Measurements from ENCODE around the gene ZMIZ1. TPM values are rescaled to one million over a fixed set of nuclear protein-coding genes. Genes with fewer than 3 reads are reported as not detected.

Gene ZMIZ1
- total and polyA plus RNA-seq, 7 experiments from 2014 or later = 1.8 to 57.2 (median 14.2) TPM

DNA sequence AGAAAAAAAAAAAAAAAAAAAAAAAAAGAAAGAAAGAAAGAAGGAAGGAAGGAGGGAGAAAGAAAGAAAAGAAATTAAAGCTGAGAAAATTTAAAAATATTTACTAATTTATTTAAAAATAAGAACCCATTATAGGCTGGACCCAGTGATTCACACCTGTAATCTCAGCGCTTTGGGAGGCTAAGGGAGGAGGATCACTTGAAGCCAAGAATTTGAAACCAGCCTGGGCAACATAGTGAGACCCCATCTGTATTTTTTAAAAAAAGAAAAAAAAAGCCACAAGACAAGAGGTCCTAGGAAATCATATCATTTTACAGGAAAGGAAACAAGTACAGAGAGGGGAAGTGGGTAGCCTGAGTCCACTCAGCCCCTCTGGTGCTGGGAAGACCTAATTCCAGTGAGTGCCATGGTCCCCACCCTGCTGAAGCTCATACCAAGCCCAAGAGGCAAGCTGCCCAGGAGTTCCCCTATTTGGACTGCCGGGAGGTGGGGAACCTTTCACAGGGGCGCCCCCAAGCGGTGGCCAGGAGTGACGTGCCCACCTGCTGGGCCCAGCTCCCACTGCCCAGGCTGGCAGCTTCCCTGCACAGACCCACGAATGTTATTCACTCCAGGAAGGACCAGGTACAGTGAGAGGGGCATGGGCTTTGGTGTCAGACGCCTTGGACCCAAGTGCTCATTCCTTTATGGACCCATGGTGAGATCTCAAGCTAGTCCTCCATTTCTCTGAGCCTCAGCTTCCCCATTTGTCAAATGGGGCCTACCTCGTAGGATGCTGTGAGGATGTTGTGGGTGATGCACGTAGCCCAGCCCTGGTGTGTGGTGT, 133.6 kb downstream of the ZMIZ1 start:
- no peak overlapping the region for H3K27ac Mint-ChIP-seq
- Histone ChIP-seq H3K27me3 (ENCODE audit: control insufficient read depth in 2 of 2, insufficient read depth in 2 of 2, low read length in 2 of 2) (no peaks in the 10 kb centered on the region), H3K36me3 (ENCODE audit: control insufficient read depth in 2 of 3, insufficient read depth in 3 of 3, low read length in 3 of 3) (peaks cover 0 to 40% (median 0%) of the 10 kb centered on the region in 3 experiments), H3K4me3 (ENCODE audit: low read length) (no peak overlapping the region), H3K4me1 (ENCODE audit: control insufficient read depth in 2 of 2, insufficient read depth in 2 of 2, low read length in 2 of 2) (no peaks in the 10 kb centered on the region), H3K27ac (ENCODE audit: low read depth, low read length) (no peak overlapping the region), H3K9me3 (ENCODE audit: control insufficient read depth in 2 of 3, low read length in 3 of 3) (no peaks in the 10 kb centered on the region)
- H3K27me3 Mint-ChIP-seq = no peaks in the 10 kb centered on the region
- CTCF ChIA-PET = interaction anchor here (0.6 to 1.5 kb wide), 3 partner anchors 10 to 1155 kb away, joined by 3 to 6 read pairs (median 3); no protein-coding TSS in a partner anchor
- POLR2A ChIA-PET = no interaction called here
- no peaks in the 10 kb centered on the region for H3K9me3 Mint-ChIP-seq
- H3K4me3 Mint-ChIP-seq = no peak overlapping the region
- peak in 4 of 9 donors; percentile 6 to 41 (median 16) for DNase-seq
- no peaks in the 10 kb centered on the region for H3K4me1 Mint-ChIP-seq
- ATAC-seq = peak; percentile 57
- intact Hi-C loops (cut with micrococcal nuclease) = no loop called here
- peaks cover 0 to 25% (median 16%) of the 10 kb centered on the region in 5 donors for H3K36me3 Mint-ChIP-seq

DNA sequence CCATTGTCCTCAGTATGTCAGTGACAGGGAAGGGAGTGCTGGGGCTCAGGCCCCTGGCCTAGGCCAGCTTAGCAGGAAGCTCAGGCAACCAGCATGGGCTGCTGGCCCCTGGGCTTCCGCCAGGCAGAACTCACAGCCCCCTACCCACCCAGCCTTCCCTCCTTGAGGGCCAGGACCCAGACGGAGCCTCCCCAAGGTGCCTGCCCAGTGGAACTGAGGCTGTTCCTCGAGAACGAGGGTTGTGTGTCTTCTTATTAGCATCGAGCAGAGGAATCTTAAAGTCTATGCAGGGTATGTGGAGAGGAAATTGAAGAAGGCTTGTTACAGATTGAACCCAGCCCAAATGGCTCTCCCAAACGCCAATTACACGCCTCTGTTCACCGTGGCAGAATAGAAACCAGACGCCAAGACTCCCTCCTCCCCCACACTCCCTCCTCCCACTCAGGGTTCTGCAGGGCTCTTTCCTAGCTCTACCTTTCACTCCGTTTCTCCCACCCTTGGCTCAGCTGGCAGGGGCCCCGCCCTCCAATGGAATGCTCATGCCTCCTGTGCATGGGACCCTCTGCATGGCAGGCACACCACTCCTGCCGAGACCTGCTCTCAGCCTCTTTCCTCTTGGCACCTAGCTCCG, 134.4 kb downstream of the ZMIZ1 start:
- Histone ChIP-seq H3K9me3 (ENCODE audit: control insufficient read depth in 2 of 3, low read length in 3 of 3) (no peaks in the 10 kb centered on the region), H3K4me3 (ENCODE audit: low read length) (no peak overlapping the region), H3K27me3 (ENCODE audit: control insufficient read depth in 2 of 2, insufficient read depth in 2 of 2, low read length in 2 of 2) (no peaks in the 10 kb centered on the region), H3K27ac (ENCODE audit: low read depth, low read length) (no peak overlapping the region), H3K4me1 (ENCODE audit: control insufficient read depth in 2 of 2, insufficient read depth in 2 of 2, low read length in 2 of 2) (no peaks in the 10 kb centered on the region), H3K36me3 (ENCODE audit: control insufficient read depth in 2 of 3, insufficient read depth in 3 of 3, low read length in 3 of 3) (peaks cover 0 to 43% (median 0%) of the 10 kb centered on the region in 3 experiments)
- peaks cover 0 to 26% (median 16%) of the 10 kb centered on the region in 5 donors for H3K36me3 Mint-ChIP-seq
- intact Hi-C loops (cut with micrococcal nuclease) = no loop called here
- peak overlapping the region in 1 of 9 donors; percentile 14 for H3K27ac Mint-ChIP-seq
- ChIA-PET CTCF (interaction anchor here (0.6 to 1.2 kb wide), 2 partner anchors 11 to 248 kb away, joined by 3 to 6 read pairs; no protein-coding TSS in a partner anchor), POLR2A (no interaction called here)
- no peaks in the 10 kb centered on the region for H3K9me3 Mint-ChIP-seq
- DNase-seq (no peak), ATAC-seq (no peak)
- no peaks in the 10 kb centered on the region for H3K4me1 Mint-ChIP-seq
- no peaks in the 10 kb centered on the region for H3K27me3 Mint-ChIP-seq
- H3K4me3 Mint-ChIP-seq = no peak overlapping the region

DNA sequence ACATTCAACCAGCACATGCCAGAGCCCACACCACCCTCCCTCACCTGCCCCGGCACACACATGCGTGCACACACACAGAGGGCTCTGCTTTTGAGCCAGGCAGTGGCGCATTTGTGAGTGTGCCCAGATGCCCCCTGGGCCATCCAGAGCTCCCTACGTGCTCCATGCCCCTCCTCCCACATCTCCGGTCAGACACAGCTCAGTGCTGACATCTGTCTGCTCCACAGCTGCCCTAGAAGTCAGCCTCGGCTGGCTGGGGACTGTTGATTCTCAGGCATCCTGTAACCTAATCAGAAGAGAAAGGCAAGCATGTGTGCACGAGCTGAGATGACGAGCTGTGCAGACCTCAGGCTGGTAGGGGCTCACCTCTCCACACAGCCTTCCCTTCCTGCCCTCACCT, 135.1 kb downstream of the ZMIZ1 start:
- Mint-ChIP-seq H3K4me3 (no peak overlapping the region), H3K4me1 (no peaks in the 10 kb centered on the region), H3K27me3 (no peaks in the 10 kb centered on the region), H3K27ac (no peak overlapping the region), H3K9me3 (no peaks in the 10 kb centered on the region), H3K36me3 (peaks cover 0 to 33% (median 19%) of the 10 kb centered on the region in 5 donors)
- H3K4me1 ChIP-seq (ENCODE audit: control insufficient read depth in 2 of 2, insufficient read depth in 2 of 2, low read length in 2 of 2) = no peaks in the 10 kb centered on the region
- no peak for ATAC-seq
- no peak overlapping the region for H3K27ac ChIP-seq (ENCODE audit: low read depth, low read length)
- H3K27me3 ChIP-seq (ENCODE audit: control insufficient read depth in 2 of 2, insufficient read depth in 2 of 2, low read length in 2 of 2) = no peaks in the 10 kb centered on the region
- H3K36me3 ChIP-seq (ENCODE audit: control insufficient read depth in 2 of 3, insufficient read depth in 3 of 3, low read length in 3 of 3) = peaks cover 0 to 50% (median 0%) of the 10 kb centered on the region in 3 experiments
- ChIA-PET POLR2A (no interaction called here), CTCF (interaction anchor here (0.9 to 1.2 kb wide), 2 partner anchors 9 to 643 kb away, joined by 4 to 5 read pairs; no protein-coding TSS in a partner anchor)
- no peak overlapping the region for H3K4me3 ChIP-seq (ENCODE audit: low read length)
- H3K9me3 ChIP-seq (ENCODE audit: control insufficient read depth in 2 of 3, low read length in 3 of 3) = no peaks in the 10 kb centered on the region
- intact Hi-C loops (cut with micrococcal nuclease) = no loop called here
- no peak for DNase-seq

DNA sequence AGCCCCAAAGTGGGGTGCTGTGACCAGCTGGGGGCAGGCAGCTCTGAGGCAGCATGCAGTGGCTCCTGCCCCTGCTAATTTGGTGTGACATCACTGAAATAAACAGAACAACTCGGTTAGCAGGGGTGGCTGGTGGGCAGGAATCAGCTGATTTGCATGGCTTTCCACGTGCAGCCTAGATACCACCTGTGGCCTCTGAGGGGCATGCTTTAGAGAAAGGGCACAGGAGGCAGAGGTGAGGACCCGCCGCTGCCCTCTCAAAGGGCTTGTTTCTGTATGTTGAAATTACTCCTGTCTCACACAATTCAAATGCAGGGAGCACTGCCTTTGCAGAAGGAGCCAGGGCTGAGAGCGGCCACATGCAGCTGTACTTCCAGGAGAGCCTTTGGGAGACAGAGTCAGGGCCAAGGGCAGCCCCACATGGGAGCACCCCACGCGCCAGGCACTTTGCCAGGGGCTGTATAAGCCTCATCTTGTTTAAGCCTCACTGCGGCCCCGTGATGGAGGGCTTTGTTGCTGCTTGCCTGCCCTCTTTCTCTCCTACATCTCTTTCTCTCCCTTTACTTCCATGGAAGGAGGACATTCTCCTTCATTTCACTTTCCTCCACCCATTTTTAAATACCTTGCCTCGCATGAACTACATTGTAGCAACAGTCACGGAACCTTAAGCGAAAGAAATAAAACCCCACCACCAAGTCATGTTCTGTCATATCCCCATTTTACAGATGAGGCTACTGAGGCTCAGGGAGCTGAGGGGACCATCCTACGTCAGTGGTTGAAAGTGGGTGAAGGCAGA, 137.7 kb downstream of the ZMIZ1 start:
- DNase-seq = no peak
- no peaks in the 10 kb centered on the region for H3K27me3 ChIP-seq (ENCODE audit: control insufficient read depth in 2 of 2, insufficient read depth in 2 of 2, low read length in 2 of 2)
- CTCF ChIA-PET = interaction anchor here (0.7 to 0.9 kb wide), 2 partner anchors 12 to 81 kb away, joined by 3 to 4 read pairs; no protein-coding TSS in a partner anchor

DNA sequence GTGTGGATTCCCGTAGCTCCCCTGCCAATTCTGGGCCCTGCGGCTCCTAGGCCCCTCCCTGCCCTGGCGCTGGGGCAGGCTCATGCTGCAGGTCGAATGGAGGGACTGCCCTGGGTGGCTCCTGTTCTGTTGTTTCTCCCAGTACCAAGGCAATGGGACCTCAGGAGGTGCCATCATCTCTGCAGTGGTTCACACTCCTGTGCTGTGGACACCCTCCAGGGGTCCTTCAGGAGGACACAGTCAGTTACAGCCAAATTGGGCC, 138.3 kb downstream of the ZMIZ1 start:
- intact Hi-C loops (cut with micrococcal nuclease) = no loop called here
- Mint-ChIP-seq H3K4me3 (no peak overlapping the region), H3K9me3 (no peaks in the 10 kb centered on the region), H3K36me3 (peaks cover 0 to 40% (median 20%) of the 10 kb centered on the region in 5 donors), H3K4me1 (peaks cover 0 to 2% (median 0%) of the 10 kb centered on the region in 7 donors), H3K27me3 (no peaks in the 10 kb centered on the region), H3K27ac (peak overlapping the region in 1 of 9 donors; percentile 14)
- H3K27ac ChIP-seq (ENCODE audit: low read depth, low read length) = no peak overlapping the region
- H3K27me3 ChIP-seq (ENCODE audit: control insufficient read depth in 2 of 2, insufficient read depth in 2 of 2, low read length in 2 of 2) = no peaks in the 10 kb centered on the region
- no peaks in the 10 kb centered on the region for H3K4me1 ChIP-seq (ENCODE audit: control insufficient read depth in 2 of 2, insufficient read depth in 2 of 2, low read length in 2 of 2)
- CTCF ChIA-PET = no interaction called here
- no peak overlapping the region for H3K4me3 ChIP-seq (ENCODE audit: low read length)
- DNase-seq = no peak
- POLR2A ChIA-PET = no interaction called here
- peaks cover 0 to 60% (median 3%) of the 10 kb centered on the region in 3 experiments for H3K36me3 ChIP-seq (ENCODE audit: control insufficient read depth in 2 of 3, insufficient read depth in 3 of 3, low read length in 3 of 3)
- no peaks in the 10 kb centered on the region for H3K9me3 ChIP-seq (ENCODE audit: control insufficient read depth in 2 of 3, low read length in 3 of 3)
- no peak for ATAC-seq

More for the DNA sequence above, 137.7 kb downstream of the ZMIZ1 start:
- Mint-ChIP-seq H3K27ac (no peak overlapping the region), H3K27me3 (no peaks in the 10 kb centered on the region), H3K9me3 (no peaks in the 10 kb centered on the region), H3K36me3 (peaks cover 0 to 40% (median 20%) of the 10 kb centered on the region in 5 donors), H3K4me3 (no peak overlapping the region), H3K4me1 (peaks cover 0 to 2% (median 0%) of the 10 kb centered on the region in 7 donors)
- H3K4me3 ChIP-seq (ENCODE audit: low read length) = no peak overlapping the region
- no peak overlapping the region for H3K27ac ChIP-seq (ENCODE audit: low read depth, low read length)
- no peaks in the 10 kb centered on the region for H3K4me1 ChIP-seq (ENCODE audit: control insufficient read depth in 2 of 2, insufficient read depth in 2 of 2, low read length in 2 of 2)
- H3K36me3 ChIP-seq (ENCODE audit: control insufficient read depth in 2 of 3, insufficient read depth in 3 of 3, low read length in 3 of 3) = peaks cover 0 to 64% (median 3%) of the 10 kb centered on the region in 3 experiments
- no peak for ATAC-seq
- POLR2A ChIA-PET = no interaction called here
- intact Hi-C loops (cut with micrococcal nuclease) = no loop called here
- no peaks in the 10 kb centered on the region for H3K9me3 ChIP-seq (ENCODE audit: control insufficient read depth in 2 of 3, low read length in 3 of 3)

DNA sequence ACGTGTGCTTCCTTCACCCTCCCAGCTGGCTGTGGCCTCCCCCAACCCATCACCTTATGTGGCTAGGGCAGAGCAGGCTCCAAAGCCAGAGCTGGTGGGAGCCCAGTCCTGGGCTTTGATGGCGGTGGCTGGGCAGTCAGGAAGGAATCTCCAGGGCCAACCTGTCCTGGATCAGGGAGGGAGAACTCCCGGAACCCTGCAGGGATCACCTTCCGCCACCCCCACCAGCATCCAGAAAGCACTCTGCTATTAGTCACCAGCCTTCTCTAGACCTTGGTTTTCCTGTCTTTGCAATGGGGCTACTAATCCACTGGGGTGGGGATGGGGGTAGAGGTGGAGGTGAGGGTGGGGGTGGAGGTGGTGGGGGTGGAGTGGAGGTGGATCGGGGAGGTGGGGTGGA, 139.0 kb downstream of the ZMIZ1 start:
- Mint-ChIP-seq H3K4me1 (peaks cover 0 to 2% (median 0%) of the 10 kb centered on the region in 7 donors), H3K36me3 (peaks cover 0 to 40% (median 20%) of the 10 kb centered on the region in 5 donors), H3K27me3 (no peaks in the 10 kb centered on the region), H3K9me3 (no peaks in the 10 kb centered on the region), H3K4me3 (no peak overlapping the region), H3K27ac (no peak overlapping the region)
- H3K4me3 ChIP-seq (ENCODE audit: low read length) = no peak overlapping the region
- no peak for ATAC-seq
- POLR2A ChIA-PET = no interaction called here
- CTCF ChIA-PET = no interaction called here
- no peak for DNase-seq
- no peaks in the 10 kb centered on the region for H3K9me3 ChIP-seq (ENCODE audit: control insufficient read depth in 2 of 3, low read length in 3 of 3)
- intact Hi-C loops (cut with micrococcal nuclease) = no loop called here
- H3K27ac ChIP-seq (ENCODE audit: low read depth, low read length) = no peak overlapping the region
- H3K4me1 ChIP-seq (ENCODE audit: control insufficient read depth in 2 of 2, insufficient read depth in 2 of 2, low read length in 2 of 2) = no peaks in the 10 kb centered on the region
- peaks cover 0 to 60% (median 3%) of the 10 kb centered on the region in 3 experiments for H3K36me3 ChIP-seq (ENCODE audit: control insufficient read depth in 2 of 3, insufficient read depth in 3 of 3, low read length in 3 of 3)
- no peaks in the 10 kb centered on the region for H3K27me3 ChIP-seq (ENCODE audit: control insufficient read depth in 2 of 2, insufficient read depth in 2 of 2, low read length in 2 of 2)
